HL-60/S4 treated with retinoic acid at 250 ng/mL for 4 days and 3 days (cell line): ENCODE data around the gene DCHS1.

Experiments
- in situ Hi-C: fragments of 300-500 bp; cut with MboI; formaldehyde crosslinking; loops from 2 replicates; pipeline ENCODE4 v1.7.0; 2022; ENCODE audit warnings: low sequenced_read_pairs

Gene DCHS1

DNA sequence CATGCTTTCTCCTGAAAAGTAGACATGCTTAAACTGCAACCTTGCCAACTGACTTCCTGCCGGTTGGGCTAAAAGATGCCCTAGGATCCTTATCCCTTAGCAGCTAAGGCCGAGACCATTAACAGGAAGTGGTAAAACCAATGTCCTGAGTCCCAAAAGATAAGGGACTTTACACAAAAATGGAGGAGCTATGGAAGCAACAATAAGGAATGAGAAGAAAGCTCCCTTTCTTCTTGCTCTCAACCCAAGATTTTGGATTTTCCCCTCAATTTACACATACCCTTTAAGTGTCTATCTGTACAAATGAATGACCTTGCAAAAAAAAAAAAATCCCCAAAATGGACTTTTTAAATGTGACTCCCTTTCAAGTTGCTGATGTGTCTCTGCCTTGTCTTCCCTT, 16.4 kb upstream of the DCHS1 start:
- in situ Hi-C loops = no loop called here

DNA sequence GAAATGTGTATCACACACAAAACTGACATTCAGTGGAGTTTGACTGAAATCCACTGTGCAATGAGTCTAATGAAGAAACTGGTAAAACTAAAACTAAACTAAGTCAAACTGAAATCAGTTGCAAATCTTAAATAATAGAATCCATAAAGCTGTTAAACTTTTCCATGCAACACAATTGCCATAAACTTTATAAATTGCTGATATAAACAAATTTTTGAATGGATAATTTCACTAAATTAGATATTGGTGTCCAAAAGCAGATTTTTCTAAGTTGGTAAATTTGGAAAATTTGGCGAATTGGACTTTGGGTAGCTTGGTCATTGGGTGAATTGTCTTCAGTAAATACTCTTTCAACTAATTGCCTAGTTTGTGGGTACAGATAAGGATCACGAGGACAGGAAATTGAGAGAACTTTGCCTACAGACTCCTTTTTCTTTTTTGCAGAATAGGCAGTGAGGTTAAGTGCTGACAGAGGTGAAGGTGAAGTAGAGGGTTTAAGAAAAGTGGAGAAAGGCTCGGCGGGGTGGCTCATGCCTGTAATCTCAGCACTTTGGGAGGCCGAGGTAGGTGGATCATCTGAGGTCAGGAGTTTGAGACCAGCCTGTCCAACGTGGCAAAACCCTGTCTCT, 14.7 kb upstream of the DCHS1 start:
- in situ Hi-C loops = no loop called here

DNA sequence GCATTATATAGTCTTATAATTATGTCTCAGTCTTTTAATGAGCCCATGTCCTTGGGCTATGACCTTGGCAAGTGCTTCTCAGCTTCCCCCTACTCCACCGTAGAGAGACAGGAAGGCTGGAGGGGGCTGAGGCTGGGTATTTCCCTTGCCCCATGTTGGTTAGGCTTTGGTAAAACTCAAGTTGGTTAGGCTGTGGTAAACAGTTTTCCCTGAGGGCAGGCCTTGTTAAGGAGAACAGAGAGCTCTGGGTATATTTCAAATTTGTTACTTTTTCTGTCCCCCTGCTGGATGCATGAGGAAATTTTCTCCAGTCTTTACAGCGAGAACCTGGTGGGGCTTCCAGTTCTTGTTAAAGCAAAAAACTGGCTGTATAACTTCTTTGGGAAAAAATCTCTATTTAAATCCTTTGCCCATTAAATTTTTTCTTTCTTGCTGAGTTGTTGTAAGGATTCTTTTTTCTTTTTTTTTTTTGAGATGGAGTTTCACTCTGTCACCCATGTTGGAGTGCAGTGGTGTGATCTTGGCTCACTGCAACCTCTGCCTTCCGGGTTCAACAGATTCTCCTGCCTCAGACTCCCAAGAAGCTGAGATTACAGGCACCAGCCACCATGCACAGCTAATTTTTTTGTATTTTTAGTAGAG, 12.2 kb upstream of the DCHS1 start:
- in situ Hi-C loops = no loop called here

DNA sequence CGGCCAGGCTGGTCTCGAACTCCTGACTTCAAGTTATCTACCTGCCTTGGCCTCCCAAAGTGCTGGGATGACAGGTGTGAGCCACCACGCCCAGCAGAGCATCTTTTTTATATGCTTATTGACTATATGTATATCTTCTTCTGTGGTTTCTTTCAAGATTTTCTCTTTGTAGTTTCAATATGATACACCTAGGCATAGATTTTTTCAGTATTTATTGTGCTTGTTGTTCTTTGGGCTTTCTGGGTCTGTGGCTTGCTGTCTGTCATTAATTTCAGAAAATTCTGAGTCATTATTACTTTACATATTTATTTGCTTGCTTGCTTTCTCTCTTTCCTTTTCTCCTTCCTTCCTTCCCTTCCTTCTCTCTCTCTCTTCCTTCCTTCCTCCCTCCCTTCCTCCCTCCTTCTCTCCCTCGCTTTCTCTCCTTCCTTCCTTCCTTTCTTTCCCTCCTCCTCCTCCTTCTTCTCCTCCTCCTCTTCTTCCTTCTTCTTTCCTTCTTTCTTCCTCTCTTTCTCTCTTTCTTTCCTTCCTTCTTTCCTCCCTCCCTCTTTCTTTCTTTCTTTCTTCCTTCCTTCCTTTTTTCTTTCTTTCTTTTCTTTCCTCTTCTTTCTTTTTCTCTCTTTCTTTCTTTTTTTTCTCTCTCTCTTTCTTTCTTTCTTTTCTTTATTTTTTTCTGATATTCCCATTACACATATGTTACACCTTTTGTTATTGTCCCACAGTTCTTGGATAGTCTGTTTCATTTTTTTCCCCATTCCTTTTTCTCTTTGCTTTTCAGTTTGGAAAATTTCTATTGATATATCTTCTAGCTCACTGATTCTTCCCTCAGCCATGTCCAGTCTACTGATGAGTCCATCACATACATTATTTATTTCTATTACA, 10.9 kb upstream of the DCHS1 start:
- in situ Hi-C loops = no loop called here

DNA sequence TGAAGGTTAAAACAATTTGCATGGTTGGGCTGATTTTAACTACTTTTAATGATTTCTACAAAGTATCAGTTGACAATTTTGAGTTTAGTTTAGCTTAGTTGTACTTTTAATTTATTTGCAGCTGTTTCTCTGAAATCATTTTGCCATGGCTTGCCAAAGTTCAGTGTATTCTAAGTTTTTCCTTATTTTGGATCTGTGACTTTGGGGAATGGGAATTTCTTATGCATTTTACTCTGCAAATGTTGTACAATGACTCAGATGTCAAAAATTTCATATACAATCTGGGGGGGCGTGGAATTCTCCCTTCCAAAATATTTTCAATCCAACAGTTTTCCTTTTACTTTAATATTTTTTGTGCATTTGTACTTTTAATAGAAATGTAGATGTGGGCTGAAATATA, 8.9 kb upstream of the DCHS1 start:
- in situ Hi-C loops = no loop called here

DNA sequence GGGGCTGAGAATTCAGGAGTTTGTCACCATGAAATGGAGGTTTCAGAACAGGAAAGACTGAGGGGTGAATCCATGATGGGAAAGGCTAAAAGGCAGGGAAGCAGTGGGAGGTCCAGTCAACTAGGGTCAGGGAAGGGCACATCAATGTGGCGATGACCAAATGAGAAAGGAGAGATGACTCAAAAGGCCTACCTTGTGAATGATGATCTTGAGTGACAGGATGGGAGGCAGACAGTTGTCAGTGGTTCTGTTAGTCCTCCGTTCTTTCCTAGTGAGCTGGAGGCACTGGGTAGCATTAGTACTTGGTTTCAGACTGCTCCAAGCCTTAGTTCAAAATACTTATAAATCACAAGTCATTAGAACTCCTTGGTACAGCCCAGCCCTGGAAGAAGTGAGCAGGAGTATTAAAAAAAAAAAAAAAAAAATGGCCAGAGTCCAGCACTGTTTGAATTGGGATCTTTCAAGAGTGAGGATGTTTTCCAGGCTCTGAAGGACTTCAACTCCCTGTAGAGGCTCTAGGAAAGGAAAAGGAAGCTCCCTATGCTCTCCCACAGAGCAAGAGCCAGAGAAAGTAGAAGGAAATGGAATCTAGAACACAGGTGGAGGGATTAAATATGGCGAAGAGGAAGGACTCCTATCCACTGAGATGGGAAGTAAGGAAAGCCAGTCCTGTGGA, 8.3 kb upstream of the DCHS1 start:
- in situ Hi-C loops = no loop called here

DNA sequence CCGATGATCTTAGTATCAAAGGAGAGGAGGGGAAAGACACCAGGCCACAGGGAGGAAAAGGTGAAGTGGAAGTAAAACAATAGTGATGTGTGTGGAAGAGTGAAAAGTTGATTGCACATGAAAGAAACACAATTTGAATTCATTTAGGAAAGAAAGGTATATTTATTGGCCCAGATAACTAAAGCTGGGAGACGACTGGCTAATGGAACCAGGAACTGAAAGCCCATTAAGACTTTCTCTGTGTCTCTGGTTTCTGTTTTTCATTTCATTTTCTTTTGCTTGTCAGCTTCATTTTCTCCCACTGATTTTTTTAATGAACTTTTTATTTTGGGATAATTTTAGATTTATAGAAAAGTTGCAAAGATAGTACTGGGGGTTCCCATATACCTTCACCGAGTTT, 5.1 kb upstream of the DCHS1 start:
- in situ Hi-C loops = no loop called here

DNA sequence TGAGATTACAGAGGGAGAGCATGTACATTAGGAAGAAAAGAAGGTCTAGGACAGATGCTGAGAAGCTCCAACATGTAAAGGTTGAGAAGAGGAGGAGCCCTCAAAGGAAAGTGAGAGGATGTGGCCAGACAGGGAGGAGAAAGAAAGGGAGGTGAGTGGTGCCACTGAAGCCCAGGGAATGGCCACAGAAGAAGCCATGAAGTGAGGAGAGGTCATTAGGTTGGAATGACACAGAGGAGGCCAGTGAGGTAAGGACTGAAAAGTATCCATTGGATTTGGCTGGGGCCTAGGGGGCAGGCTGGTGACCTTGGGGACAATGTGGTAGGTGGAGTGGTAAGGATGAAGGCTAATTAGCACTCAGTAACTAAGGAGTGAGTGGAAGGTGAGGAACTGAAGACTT, 3.0 kb upstream of the DCHS1 start:
- in situ Hi-C loops = no loop called here

DNA sequence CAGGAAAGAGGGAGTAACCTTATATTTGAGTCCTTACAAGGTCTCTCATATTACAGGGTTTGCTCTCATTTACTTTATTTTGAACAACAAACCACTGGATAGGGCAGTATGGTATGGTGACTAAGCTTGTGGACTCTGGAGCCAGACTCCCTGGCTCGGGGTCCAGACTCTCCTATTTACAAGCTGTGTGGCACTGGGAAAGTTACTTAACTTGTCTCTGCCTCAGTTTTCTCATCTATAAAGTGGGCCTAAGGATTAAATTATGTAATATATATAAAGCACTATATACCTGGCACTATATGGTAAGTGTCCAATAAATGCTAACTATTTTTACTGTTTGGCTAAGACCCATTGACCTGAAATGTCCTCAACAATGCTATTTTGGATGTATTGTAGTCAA, 1.7 kb upstream of the DCHS1 start:
- in situ Hi-C loops = no loop called here

DNA sequence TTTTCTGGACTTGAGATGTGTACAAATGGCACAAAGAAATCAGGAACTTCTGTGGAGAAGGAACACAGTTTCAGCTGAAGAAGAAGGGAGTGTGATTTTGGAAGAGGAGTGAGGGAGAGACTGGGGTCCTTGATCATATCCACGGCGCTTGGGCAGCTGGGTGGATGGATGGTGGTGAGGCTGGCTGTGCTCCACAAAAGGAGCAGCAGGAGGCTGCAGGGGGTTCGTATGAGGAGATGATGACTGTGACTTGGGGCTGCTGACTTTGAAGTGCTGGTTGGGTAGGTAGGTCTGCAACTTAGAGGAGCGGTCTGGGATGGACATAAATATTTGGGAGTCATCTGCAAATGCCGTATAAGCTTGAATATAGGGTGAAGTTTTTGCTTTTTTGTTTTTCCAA, 1.3 kb upstream of the DCHS1 start:
- in situ Hi-C loops = no loop called here

DNA sequence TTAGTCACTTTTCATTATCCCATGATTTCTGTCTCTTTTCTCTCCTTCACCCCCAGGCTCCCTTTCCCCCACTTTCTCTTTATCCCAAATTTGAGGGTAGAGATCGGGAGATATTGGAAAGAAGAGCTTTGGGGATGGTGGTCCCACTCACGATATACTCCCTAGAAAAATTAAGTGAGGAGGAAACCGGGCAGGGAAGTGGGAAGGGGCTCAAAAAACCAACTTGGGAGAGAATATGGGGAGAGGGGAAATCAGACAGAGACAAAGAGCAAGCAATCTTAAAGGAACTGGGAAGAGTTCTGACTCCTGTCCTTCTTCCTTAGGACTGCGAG, 941 bp upstream of the DCHS1 start:
- in situ Hi-C loops = no loop called here

DNA sequence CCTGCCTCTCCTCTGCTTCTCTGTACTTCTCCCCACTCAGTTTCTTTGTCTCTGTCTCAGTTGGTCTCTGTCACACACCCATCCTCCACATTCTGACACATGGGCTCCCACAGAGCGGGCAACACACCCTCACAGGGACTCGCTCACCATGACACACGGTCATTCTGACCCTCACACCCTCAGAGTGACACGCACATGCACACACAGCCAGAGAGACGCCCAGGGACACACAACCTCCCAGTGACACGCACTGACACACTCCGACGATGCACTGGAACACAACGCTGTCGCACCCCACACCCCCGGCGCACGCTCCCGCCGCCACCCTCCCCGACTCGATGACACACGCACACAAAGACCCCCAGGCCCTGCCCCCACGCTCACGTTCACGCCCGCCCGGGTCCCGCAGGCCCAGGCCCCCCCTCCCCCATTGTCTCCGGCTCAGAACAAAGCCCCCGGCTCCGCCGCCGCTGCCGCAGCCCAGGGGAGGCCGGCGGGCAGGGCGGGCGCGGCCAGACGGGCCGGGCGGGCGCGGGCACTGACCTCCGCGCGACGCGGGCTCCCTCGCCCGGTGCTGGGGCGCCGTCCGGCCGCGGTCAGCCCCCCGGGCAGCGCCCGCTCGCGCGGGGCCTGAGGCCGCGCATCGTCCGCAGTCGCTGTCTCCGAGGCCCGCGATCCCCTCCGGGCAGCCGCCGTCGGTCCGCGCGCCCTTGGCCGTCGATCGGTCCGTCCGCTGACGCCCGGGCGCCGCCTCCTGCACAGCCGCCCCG, 404 bp downstream of the DCHS1 start:
- in situ Hi-C loops = no loop called here

DNA sequence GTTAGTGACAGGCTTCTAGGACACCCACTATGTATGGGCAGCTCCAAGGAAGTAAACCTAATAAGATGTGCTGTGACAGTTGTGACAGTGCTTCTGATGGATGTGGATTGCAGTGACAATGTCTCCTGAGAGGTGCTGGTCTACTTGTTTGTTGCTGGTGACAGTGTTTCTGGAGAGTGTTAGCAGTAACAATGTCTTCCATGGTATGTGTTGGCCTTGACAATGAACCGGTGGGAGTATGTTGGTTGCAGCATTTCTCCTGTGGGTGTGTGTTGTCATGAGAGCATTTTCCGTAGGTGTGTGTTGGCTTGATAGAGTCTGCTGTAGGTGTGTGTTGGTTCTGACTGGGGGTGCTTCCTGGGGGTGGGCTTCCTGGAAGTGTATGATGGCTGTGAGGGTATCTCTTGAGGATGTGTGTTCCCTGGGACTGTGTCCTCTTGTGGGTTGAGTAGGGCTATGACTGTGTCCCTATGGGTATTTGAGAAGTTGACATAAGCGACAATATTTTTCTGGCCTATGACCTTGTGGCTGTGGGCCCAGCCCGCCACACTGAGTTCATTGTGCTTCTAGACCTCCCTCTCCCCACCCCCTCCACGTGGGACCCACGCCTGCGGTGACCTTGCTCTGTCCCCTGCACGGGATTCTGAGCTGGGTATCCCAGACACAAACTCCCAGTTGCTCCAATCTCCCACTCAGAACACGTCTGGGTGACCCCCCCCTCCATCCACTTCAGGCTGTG, 1.2 kb downstream of the DCHS1 start:
- in situ Hi-C loops = no loop called here

DNA sequence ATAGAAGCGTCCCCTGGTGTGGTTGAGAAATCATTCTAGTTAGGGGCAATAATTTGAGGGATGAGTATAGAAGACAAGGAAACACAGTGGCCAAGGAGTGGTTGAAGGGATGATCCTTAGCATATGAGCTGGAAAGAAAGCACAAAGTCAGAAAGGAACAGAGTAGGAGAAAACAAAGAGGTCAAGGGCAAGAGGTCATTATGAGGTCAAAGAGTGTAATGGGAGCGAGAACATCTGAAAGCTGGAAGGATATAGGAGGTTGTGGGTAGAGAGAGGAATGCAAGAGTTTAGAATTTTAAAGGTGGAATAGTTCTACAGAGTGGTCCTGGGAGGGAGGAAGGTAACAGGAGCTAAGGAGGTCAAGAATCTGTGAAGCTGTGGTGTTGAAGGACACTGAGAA, 2.0 kb downstream of the DCHS1 start:
- in situ Hi-C loops = no loop called here

DNA sequence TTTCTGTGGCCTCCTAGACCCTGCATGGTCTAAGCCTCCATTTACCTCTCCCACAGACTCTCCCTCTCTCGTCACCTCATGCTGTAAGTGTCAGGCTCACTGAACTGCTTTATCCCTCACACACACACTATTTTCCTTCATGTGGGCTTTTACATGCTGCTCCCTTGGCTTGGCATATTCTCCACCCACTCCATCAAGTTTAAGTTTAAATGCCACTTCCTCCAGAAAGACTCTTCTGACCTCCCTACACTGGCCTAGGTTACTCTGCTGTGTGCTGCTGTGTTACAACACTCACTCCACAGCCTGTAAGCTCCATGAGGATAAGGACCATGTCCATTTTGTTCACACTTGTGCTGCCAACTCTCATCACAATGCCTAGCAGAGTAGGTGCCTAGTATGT, 2.5 kb downstream of the DCHS1 start:
- in situ Hi-C loops = no loop called here

DNA sequence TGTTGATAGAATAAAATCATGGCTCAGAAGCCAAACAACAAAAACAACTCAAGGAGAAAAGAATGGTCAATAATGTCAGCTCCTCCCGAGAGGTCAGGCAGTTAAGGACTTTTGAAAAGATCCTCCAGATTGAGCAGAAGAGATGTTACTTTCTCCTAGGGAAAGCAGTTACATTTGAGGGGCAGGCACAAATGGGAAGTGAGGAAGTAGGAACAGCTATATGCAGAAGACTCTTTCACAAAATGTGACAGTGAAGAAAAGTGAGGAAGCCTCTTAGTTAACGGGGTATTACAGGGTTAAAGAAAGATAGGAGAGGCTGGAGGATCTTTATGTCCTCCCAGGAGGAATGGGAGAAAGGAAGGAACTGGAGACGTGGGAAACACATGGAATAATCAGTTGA, 3.4 kb downstream of the DCHS1 start:
- in situ Hi-C loops = no loop called here

DNA sequence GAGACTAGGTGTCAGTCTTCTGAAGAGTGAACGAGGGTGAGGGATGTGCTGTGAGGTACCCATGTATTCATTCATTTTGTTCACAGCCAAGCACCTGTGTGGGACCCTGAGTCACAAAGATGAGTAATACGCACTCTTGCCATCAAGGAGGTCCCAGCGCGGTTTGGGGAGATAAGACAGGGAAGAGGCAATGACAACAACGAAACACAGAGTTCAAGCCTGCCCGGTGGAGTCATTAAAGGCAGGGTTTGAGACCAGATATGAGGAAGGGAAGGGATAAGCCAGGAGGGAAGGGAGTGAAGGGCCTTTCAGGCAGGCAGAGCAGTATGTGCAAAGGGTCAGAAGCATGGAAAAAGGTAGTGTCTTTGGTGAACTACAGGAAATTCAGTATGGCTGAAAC, 4.6 kb downstream of the DCHS1 start:
- in situ Hi-C loops = no loop called here

DNA sequence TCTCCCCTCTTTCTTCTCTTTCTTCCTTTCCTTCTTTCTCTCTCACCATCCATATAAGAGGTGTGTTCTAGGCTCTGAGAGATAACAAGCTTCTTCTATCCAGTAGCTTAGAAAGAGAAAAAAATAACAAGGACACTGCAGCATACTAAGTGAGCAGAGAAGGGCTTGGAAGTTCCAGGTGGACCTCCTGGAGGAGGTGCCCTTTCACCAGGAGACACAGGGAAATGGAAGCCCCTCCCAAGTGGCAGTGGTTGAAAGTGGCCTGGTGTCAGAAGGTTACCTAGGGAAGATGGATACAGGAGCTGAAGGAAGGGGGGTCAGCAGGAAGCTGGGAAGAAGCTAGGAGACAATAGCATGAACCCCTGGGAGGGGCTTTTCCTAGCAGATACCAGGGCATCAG, 5.5 kb downstream of the DCHS1 start:
- in situ Hi-C loops = no loop called here

DNA sequence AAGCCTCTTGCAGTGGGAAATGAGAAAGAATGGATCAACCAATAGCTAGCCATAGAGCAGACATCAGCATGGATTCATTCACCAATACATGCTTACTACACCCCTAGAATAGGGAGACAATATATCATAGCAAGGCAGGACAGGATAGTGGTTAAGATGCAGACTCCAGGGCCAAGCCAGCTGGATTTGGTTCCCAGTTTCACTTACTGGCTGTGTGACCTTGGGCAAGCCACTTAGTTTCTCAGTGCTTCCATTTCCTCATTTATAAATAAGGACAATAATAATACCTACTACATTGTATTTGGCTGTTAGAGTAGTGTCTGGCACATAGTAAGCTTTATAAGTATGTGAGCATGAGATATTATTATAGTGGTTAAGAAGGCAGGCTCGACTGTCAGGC, 7.1 kb downstream of the DCHS1 start:
- in situ Hi-C loops = no loop called here

DNA sequence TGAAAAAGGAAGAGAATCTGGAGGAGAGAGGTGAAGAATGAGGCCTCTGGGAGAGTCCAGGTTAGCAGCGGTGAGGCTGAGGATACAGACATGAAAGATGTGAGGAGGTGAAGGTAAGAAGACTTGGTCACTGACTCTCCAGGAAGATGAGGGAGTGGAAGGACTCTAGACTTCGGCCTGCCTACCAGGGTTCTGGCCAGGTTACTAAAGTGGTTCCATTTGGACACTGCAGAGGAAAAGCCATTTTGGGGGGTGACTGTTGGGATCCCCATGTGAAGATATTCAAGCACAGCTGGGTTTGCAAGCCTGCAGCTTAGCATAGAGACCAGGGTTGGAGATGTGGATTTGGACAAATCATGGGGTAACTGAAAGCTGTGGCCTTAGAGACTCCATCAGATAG, 7.8 kb downstream of the DCHS1 start:
- in situ Hi-C loops = no loop called here
